Measurements from ENCODE around the gene SDF4.

- TF ChIP-seq ZBTB10 (CRISPR knock-in tag; IDR thresholded peaks at IDR 0.05; ENCODE audit: borderline replicate concordance) (no peak), MLX (CRISPR knock-in tag; IDR thresholded peaks at IDR 0.05) (no peak), HIVEP1 (CRISPR knock-in tag; IDR thresholded peaks at IDR 0.05) (no peak), POLR2AphosphoS5 (IDR thresholded peaks at IDR 0.05; ENCODE audit: low read depth, low read length) (no peak), TP53 (CRISPR knock-in tag; conservative IDR thresholded peaks at IDR 0.05) (no peak), ZNF747 (CRISPR knock-in tag; IDR thresholded peaks at IDR 0.05; ENCODE audit: borderline replicate concordance) (no peak)
Measured at GRCh38 chr1:1206966-1207531, 24.8 kb downstream of the SDF4 start.
